ENCODE data around the gene TOMM5.

- no peak for TF ChIP-seq CTCF (conservative IDR thresholded peaks at IDR 0.05; ENCODE audit: low read depth, low read length)
- TF ChIP-seq POLR2A (IDR thresholded peaks at IDR 0.05; ENCODE audit: low read depth, low read length), result no peak
- TF ChIP-seq RCOR1 (IDR thresholded peaks at IDR 0.05; ENCODE audit: insufficient replicate concordance, low read length), result no peak
- no peak for TF ChIP-seq MAFK (IDR thresholded peaks at IDR 0.05; ENCODE audit: low read depth, low read length)
- TF ChIP-seq FOS (IDR thresholded peaks at IDR 0.05; ENCODE audit: low read depth, low read length), result no peak
- no peak for TF ChIP-seq RFX5 (IDR thresholded peaks at IDR 0.05; ENCODE audit: low read depth, low read length)
- no peak for TF ChIP-seq USF2 (IDR thresholded peaks at IDR 0.05; ENCODE audit: low read depth, low read length)
- no peak for TF ChIP-seq RAD21 (IDR thresholded peaks at IDR 0.05; ENCODE audit: low read length)
- TF ChIP-seq NFE2L2 (IDR thresholded peaks at IDR 0.05; ENCODE audit: low read depth, low read length), result no peak
- no peak for TF ChIP-seq BHLHE40 (IDR thresholded peaks at IDR 0.05; ENCODE audit: low read depth, low read length)
- no peak for TF ChIP-seq MAZ (IDR thresholded peaks at IDR 0.05; ENCODE audit: borderline replicate concordance, low read depth, low read length)
Observed at GRCh38 chr9:37551888-37552287, 40.5 kb downstream of the TOMM5 start.
